ENCODE data around the gene ARMC9.

ARMC9 gene

GRCh38 chr2:231318436-231318835 is 120.0 kb downstream of the ARMC9 start:
- no peak for DNase-seq

DNA sequence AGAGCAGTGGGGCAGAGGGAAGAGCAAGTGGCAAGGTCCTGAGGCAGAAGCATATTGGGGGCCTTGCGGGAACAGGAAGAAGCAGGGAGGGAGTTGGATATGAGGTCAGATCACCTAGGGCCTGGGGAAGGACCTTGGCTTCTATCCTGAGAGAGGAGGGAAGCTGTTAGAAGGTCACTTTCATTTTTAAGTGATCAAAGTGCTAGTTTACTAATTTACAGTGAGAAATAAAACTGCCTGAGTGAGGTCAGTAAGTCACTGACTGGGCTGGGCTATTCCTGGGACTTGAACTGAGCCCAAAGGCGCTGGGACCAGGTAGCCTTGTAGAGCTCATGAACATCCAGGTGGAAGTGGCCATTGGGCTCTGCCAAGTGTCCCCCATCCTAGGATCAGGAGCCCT is 120.5 kb downstream of the ARMC9 start:
- DNase-seq: no peak

- no peak for DNase-seq
Measured at GRCh38 chr2:231319867-231320266, 121.4 kb downstream of the ARMC9 start.

DNA sequence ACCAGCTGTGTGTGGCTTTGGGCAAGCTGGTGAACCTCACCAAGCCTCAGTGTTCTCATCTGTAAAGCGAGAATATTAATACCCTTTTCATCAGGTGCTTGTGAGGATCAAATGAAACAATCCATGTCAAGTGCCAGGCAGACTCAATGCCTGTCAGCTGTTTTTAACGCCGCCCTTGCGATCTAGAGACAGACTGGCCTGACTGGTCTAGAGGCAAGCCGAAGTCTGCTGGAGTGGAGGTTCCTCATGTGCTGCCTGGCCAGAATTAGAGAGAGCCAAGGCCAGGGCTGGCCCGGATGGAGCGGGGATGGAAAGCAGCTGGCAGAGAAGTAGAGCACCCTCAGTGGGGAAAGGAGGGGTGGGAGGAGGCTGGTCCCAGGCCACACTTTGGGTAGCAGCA is 122.6 kb downstream of the ARMC9 start:
- no peak for DNase-seq

- no peak for DNase-seq
Measured at GRCh38 chr2:231321556-231322334, 123.3 kb downstream of the ARMC9 start.

DNA sequence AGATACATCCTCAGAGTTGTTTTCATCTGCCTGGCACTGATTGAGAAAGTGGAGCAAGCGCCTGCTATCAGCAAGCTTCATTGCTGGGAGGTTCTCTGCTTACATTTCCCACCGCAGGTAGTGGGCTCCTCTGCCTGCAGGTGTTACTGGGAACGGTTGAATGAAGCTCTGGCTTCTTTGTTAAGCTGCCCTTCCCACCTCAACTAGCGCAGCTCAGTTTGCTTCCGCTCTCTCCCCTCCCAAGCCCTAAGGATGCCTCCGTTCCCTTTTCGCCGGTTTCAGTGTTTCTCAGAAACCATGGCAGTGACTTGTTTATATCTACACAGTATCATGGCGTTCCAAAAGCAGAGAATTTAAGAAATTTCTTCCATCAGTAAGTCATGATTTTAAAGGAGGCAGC is 124.9 kb downstream of the ARMC9 start:
- no peak for DNase-seq

DNA sequence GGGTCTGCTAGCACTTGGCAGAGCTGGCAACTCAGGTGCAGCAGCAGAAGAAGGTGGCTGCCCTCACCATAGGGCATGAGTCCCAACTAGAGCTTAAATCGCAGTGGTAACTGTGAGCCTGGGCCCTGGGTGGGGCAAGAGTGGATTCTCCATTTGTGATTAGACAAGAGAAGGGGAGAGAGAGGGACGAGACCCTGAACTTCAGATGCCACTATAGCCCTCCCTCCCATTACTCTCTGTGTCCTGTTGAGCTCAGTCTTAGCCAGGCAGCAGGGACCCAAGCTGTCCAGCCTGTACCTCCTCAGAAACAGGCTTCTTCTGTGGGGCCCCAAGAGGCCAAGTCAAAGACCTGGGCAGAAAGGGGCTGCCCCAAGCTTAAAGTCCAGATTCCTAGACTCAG is 127.4 kb downstream of the ARMC9 start:
- no peak for DNase-seq

DNA sequence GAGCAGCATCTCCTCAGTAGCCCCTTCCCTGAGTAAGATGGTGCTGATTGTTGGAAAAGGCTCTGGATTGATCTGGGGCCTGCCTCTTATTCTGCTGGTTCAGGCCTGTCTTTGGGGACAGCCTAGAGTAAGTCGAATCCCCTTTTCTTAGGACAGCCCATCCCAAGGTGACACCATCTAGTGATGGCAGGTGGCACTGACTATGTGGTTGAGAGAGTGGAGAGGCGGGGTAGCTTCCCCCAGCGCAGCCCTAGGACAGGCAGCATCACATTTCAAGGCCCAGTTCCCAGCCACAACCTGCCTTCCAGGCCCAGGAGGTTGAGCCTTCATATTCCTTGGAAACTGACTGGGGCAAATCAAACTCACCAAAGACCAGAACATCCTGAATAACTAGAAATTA is 128.0 kb downstream of the ARMC9 start:
- no peak for DNase-seq

GRCh38 chr2:231330311-231330710 is 131.9 kb downstream of the ARMC9 start:
- DNase-seq: no peak

DNA sequence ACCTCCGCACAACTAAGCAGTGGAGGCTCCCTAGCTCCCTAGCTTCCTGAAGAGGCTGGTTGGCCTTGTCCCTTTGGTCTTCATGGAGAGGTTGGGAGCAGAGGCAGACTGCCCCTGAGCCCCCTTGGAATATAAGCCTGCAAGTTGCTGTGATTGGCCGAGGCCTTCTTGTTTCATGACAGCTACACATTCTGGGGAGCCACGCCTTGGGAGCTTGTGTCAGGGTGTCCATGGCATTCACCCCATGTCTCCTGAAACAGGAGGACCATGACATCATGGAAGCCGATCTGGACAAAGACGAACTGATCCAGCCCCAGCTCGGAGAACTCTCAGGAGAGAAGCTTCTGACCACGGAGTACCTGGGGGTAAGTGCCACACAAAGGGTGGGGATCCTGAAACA is 133.1 kb downstream of the ARMC9 start:
- no peak for DNase-seq

GRCh38 chr2:231332388-231332787 is 134.0 kb downstream of the ARMC9 start:
- DNase-seq: no peak

DNA sequence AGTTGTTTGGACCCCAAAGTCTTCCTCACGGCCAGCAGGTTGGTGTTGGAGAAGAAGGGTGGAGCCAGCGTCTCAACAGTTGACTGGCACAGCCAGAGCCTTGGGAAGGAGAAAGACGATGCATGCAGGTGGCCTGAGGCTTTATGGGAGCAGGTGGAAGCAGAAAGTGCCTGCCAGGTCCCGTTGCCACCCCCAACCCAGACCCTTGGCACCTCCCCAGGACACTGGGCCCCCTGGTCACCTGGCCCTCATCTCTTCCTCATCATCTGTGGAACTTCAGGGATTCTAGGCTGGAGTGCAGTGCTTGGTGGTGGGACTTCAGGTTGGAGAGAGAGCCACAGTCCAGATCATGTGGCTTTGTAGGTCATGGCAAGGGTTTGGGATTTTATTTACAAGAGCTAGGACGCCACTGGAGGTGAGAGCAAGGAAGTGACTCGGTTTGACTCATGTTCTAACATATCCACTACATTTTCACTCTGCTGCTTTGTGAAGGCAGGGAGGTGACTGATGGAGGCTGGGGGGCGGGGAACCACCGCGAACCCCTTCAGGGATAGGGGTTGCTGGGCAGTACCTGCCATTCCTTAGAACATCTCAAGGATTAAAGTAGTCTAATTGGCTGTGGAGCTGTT is 134.6 kb downstream of the ARMC9 start:
- no peak for DNase-seq

GRCh38 chr2:231334179-231334930 is 135.9 kb downstream of the ARMC9 start:
- DNase-seq: no peak

DNA sequence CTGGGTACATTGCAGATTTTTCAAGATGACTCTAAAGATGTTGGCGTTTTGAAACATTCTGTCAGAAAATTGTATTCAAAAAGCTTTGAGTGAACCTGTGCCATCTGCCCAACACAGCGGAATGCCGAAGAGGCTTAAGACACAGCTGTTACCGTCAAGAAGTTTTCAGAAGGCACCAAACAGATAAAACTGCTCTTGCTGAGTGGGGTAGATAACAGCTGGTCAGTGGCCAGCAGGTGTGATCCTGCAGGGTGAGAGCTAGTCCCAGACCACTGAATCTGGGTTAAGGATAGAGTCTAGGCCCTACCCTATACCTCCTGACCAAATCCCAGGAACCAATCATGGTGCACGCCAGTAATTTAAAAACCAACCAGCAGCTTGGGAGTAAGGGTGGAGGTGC is 136.6 kb downstream of the ARMC9 start:
- DNase-seq: no peak

GRCh38 chr2:231335591-231335990 is 137.2 kb downstream of the ARMC9 start:
- DNase-seq: no peak

DNA sequence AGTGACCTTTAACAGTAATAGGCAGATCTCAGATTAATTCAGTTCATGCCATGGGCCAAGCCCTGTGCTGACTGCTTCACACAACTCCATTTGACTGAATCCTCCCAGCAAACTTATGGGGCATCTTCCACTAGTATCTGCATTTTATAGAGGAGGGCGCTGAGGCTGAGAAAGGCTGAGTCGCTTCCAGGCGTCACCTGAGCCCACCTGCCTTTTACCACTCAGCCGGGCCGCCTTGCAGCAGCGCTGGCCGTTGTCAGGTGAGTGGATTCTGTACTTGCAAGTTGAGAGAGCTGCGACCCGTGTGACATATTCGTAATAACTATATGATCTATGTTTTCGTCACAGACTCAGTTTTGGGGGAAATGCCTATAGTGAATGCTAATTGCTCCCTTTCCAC is 137.8 kb downstream of the ARMC9 start:
- no peak for DNase-seq

DNA sequence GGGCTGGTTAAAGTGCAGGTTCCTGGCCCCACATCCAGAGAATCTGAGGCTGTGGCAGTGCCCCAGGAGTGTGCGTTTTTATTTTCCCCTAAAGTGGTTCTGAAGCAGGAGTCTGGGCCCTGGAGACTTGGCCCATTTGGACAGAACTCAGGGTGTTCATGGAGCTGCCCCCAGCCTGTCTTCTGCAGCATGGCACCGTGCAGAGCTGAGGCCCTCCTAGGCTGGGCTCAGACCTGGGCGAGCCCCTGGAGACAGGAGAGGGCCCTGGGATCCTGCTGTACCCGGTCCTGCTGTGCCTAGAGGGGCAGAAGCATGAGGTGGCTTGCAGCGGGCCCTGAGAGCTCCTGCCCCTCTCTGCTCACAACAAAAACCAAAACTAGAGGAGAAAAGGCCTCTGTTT is 138.3 kb downstream of the ARMC9 start:
- DNase-seq: no peak

DNA sequence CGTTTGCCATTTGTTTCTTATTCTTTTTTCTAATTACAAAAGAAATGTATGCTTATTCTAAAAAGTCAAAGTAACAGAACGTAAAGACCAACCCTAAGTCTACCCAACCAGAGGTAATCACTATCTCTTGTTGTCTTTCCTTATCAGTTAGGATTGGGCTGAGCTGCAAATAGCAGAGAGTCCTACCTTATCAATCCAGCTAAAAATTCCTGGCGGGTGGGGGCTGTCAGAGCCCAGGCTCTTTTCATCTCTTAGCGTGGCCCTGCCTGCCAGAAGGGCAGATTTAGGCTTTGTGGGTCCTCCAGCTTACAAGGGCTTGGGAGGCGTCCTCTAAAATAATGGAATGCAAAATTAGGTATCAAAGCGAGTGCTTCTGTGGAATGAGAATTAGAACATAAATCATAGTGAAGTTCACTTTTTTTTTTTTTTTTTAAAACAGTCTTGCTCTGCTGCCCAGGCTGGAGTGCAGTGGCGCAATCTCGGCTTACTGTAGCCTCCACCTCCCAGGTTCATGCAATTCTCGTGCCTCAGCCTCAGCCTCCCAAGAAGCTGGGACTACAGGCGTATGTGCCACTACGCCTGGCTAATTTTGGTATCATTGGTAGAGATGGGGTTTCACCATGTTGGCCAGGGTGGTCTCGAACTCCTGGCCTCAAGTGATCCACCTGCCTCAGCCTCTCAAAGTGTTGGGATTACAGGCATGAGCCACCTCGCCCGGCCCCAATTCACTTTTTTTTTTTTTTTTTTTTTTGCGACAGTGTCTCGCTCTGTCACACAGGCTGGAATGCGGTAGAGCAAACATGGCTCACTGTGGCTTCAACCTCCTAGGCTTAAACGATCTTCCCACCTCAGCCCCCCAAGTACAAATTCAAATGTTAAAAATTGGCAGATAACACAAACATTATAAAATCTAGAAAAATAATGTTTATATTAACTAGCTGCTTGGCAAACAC is 139.7 kb downstream of the ARMC9 start:
- DNase-seq: no peak

DNA sequence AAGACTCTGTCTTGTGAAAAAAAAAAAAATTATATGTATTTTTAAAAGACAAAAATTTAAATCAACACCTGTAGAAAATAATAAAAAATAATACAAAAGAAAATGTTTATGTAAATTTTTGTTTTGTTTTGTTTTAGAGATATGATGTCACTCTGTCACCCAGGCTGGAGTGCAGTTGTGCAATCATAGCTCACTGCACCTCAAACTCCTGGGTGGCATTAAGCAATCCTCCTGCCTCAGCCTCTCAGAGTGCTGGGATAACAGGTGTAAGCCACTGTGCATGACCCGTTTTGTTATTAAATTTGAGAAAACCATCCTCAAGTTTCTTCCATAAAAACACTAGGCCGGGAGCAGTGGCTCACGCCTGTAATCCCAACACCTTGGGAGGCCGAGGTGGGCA is 140.9 kb downstream of the ARMC9 start:
- DNase-seq: no peak

GRCh38 chr2:231341100-231341499 is 142.7 kb downstream of the ARMC9 start:
- DNase-seq: no peak

GRCh38 chr2:231342061-231342711 is 143.8 kb downstream of the ARMC9 start:
- DNase-seq: no peak

GRCh38 chr2:231343006-231343710 is 144.7 kb downstream of the ARMC9 start:
- no peak for DNase-seq

Measured in DMS79 (cell line).